Right atrium auricular region (tissue), 2 donors: Measurements from ENCODE around the gene NCKAP5. TPM values are rescaled to one million over a fixed set of nuclear protein-coding genes. Genes with fewer than 3 reads are reported as not detected.
A peak's percentile ranks its signal among the peaks of the same experiment; 100 is the strongest.

Experiments
- DNase-seq: peaks from one replicate; pipeline ENCODE4 v3.0.0-alpha.2; 2019; ENCODE audit warnings: low spot score
- H3K27ac ChIP-seq, 2 donors: fragments of 200-600 bp; sonication (generic); 1 replicate in 1 of 2; 2 replicates in 1 of 2; pipeline ENCODE4 v1.5.1; 2016 to 2019
- H3K27me3 ChIP-seq, 2 donors: fragments of 200-600 bp; sonication (generic); one replicate each; pipeline versions ENCODE4 v1.5.1 to v1.6.0; 2017 to 2019
- H3K36me3 ChIP-seq: fragments of 200-600 bp; sonication (generic); one replicate; pipeline ENCODE4 v1.5.1; 2016
- H3K4me1 ChIP-seq, 2 donors: fragments of 200-600 bp; sonication (generic); one replicate each; pipeline versions ENCODE4 v1.5.1 to v1.6.0; 2017 to 2019
- H3K4me3 ChIP-seq, 2 donors: fragments of 200-600 bp; sonication (generic); 1 replicate in 1 of 2; 2 replicates in 1 of 2; pipeline ENCODE4 v1.5.1; 2017 to 2019; ENCODE audit warnings: mild to moderate bottlenecking in 1 of 2, moderate library complexity in 1 of 2
- H3K9me3 ChIP-seq, 2 donors: fragments of 200-600 bp; sonication (generic); one replicate each; pipeline ENCODE4 v1.5.1; 2019
- total RNA-seq, 2 donors: library from RNA; depleted of rRNA; stranded (reverse); fragments of >200 nt; gene quantifications; one replicate each; pipeline ENCODE4 v1.1.0, GENCODE V29; 2016
- TF ChIP-seq, protein P1 (sequence below), 2 donors: fragments of 200-600 bp; sonication (generic); IDR thresholded peaks; one replicate each; pipeline ENCODE4 v1.5.1; 2019; ENCODE audit warnings: antibody characterized with exemption in 2 of 2

Gene NCKAP5
- total RNA-seq, 2 donors from 2014 or later, result 3.6 to 5.4 TPM

DNA sequence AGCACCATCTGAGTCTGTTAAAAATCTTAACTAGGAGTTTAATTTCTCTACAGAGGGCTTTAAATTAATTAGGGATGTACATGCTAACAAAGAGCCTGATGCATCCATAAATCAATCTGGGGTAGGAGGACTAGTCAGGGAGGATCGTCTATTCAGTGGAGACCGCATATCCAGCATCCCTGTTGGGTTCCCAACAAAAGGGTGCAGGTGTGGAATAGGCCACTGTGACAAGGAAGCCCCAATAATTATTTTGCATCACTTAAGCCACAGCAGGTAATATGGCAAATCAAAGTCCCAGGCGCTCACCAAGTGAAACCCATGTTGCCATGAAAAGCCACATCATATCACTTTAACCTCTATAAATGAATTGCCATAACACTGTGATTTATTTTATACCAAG is 392.3 kb downstream of the NCKAP5 start:
- TF ChIP-seq, protein P1, sequence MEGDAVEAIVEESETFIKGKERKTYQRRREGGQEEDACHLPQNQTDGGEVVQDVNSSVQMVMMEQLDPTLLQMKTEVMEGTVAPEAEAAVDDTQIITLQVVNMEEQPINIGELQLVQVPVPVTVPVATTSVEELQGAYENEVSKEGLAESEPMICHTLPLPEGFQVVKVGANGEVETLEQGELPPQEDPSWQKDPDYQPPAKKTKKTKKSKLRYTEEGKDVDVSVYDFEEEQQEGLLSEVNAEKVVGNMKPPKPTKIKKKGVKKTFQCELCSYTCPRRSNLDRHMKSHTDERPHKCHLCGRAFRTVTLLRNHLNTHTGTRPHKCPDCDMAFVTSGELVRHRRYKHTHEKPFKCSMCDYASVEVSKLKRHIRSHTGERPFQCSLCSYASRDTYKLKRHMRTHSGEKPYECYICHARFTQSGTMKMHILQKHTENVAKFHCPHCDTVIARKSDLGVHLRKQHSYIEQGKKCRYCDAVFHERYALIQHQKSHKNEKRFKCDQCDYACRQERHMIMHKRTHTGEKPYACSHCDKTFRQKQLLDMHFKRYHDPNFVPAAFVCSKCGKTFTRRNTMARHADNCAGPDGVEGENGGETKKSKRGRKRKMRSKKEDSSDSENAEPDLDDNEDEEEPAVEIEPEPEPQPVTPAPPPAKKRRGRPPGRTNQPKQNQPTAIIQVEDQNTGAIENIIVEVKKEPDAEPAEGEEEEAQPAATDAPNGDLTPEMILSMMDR (IDR thresholded peaks at IDR 0.05), result no peak
- Histone ChIP-seq H3K4me3 (no peak overlapping the region), H3K4me1 (no peaks in the 10 kb centered on the region), H3K36me3 (no peaks in the 10 kb centered on the region), H3K27ac (no peak overlapping the region), H3K27me3 (no peaks in the 10 kb centered on the region), H3K9me3 (no peaks in the 10 kb centered on the region)
- no peak for DNase-seq

DNA sequence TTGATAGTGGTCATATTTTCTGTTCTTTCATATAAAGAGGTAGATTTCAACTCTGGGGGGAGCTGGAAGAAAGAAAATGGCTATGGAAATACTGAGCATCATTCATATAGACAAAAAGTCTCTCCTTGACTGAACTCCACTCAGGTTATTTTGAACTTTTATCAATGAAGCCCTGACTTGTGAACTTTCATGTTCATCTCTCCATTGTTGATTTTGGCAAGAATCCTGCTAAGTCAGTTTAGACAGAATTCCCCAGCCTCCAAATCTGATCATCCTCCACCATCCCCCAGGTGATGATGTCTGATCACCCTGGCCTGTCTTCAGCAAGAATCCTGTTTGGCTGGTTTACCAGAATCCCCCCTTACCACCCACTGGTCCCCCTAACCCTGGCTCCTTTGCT is 395.0 kb downstream of the NCKAP5 start:
- H3K9me3 ChIP-seq, result no peaks in the 10 kb centered on the region
- no peaks in the 10 kb centered on the region for H3K27me3 ChIP-seq
- H3K4me3 ChIP-seq, result no peak overlapping the region
- H3K4me1 ChIP-seq, result no peaks in the 10 kb centered on the region
- no peak overlapping the region for H3K27ac ChIP-seq
- no peaks in the 10 kb centered on the region for H3K36me3 ChIP-seq
- TF ChIP-seq, protein P1 (IDR thresholded peaks at IDR 0.05), result no peak
- DNase-seq, result no peak

DNA sequence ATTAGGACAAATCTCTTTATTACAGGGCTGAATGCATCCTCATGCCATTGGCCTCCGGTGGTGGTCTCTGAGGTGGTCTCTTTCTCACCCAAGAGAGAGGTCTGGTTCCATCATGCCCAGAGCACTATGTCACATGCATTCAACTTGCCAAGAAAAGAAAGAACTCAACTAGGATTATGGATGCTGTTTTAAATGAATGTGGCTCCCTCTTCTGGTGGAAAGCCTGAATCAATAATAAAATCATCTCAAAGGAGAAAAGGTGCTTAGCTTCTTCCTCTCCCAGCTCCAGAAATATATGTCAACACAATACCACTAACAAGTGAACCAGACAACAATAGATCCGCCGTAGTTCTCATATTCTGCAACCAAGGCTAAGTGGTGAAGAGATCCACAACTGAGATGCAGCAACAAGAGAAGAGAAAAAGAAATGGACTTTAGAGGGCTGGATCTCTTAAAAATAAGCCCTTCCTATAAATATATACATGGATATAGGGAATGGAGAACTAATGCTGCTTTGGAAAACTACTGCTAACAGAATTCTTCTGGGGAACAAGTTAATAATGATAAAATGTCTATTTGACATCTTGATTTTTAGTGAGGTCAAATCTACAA is 396.8 kb downstream of the NCKAP5 start:
- TF ChIP-seq, protein P1 (IDR thresholded peaks at IDR 0.05), result peak; percentile 18 to 64
- Histone ChIP-seq H3K27me3 (no peaks in the 10 kb centered on the region), H3K27ac (no peak overlapping the region), H3K9me3 (no peaks in the 10 kb centered on the region), H3K4me1 (no peaks in the 10 kb centered on the region), H3K36me3 (no peaks in the 10 kb centered on the region), H3K4me3 (no peak overlapping the region)
- no peak for DNase-seq

DNA sequence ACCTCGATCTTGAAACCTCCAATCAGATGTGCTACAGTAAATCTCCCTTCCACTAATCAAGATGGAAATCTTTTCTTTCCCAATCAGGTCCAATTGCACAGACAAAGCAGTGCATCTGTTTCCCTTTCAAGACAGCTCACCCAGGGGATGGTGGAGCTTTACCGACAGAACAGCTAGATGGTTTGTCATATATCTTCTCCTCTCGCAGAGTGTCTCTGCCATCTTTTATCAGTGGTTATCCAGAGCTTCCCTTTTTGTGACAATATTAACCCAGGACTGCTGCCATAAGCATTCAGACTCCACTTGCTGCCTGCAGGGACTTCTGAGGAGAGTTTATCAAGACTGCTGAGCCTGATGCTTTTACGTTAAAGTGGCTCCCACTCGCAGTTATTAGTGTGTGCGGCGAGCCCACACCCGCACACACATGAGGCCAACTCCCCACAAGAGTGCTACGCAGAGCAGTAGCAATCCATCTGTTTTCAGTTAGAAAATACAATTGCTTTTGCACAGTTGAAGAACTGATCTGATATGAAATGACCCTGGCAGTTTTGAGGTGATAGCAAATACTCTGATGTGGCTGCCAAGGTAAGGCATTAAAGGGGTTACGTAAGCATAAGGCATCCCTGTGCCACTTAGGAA is 398.9 kb downstream of the NCKAP5 start:
- Histone ChIP-seq H3K4me3 (no peak overlapping the region), H3K27me3 (no peaks in the 10 kb centered on the region), H3K27ac (no peak overlapping the region), H3K4me1 (no peaks in the 10 kb centered on the region), H3K36me3 (no peaks in the 10 kb centered on the region), H3K9me3 (no peaks in the 10 kb centered on the region)
- DNase-seq, result no peak
- TF ChIP-seq, protein P1 (IDR thresholded peaks at IDR 0.05), result no peak

DNA sequence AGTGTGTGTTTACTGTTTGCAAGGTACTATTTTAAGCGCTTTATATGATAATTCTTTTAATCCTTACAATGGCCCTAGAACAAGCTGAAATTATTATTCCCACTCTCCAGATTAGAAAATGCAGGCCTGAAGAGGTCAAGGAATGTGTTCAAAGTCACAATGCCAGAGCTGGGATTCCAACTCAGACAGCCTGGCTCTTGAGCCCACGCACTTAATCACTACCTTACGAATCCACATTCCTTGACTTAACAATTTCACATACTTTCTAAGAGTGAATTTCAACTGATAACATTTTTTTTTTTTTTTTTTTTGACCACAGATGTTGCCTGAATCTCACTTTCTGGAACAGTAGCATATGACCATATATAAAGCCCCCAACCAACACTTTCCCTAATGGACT is 400.3 kb downstream of the NCKAP5 start:
- H3K4me3 ChIP-seq, result no peak overlapping the region
- H3K27me3 ChIP-seq, result no peaks in the 10 kb centered on the region
- H3K36me3 ChIP-seq, result no peaks in the 10 kb centered on the region
- TF ChIP-seq, protein P1 (IDR thresholded peaks at IDR 0.05), result no peak
- no peaks in the 10 kb centered on the region for H3K9me3 ChIP-seq
- H3K27ac ChIP-seq, result no peak overlapping the region
- DNase-seq, result no peak
- H3K4me1 ChIP-seq, result no peaks in the 10 kb centered on the region

DNA sequence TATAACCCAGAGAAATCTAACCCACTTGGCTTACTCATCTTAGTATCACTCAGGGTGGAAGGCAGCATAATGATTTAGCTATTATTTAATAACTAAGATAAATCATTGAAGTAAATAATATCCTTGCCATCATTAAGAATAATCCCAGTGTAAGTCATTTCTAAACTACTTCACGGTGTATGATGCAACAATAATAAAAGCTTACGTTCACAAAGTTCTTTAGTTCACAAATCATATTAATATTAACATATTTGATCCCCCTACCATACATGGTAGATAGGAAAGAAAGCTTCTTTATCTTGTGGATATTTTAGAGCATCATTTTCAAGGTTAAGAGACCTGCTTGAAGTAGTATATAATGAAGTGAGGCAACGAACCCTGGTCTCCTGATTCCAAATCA is 401.0 kb downstream of the NCKAP5 start:
- no peaks in the 10 kb centered on the region for H3K36me3 ChIP-seq
- no peaks in the 10 kb centered on the region for H3K9me3 ChIP-seq
- H3K4me3 ChIP-seq, result no peak overlapping the region
- TF ChIP-seq, protein P1 (IDR thresholded peaks at IDR 0.05), result no peak
- no peaks in the 10 kb centered on the region for H3K4me1 ChIP-seq
- no peaks in the 10 kb centered on the region for H3K27me3 ChIP-seq
- no peak overlapping the region for H3K27ac ChIP-seq
- DNase-seq, result no peak
